ENCODE measurements around the gene CAMSAP3.

The CAMSAP3 gene

GRCh38 chr19:7611541-7612279, 16.0 kb downstream of the CAMSAP3 start:
- no peak for DNase-seq (ENCODE audit: low read depth in 2 of 3, low spot score in 1 of 3)

DNA sequence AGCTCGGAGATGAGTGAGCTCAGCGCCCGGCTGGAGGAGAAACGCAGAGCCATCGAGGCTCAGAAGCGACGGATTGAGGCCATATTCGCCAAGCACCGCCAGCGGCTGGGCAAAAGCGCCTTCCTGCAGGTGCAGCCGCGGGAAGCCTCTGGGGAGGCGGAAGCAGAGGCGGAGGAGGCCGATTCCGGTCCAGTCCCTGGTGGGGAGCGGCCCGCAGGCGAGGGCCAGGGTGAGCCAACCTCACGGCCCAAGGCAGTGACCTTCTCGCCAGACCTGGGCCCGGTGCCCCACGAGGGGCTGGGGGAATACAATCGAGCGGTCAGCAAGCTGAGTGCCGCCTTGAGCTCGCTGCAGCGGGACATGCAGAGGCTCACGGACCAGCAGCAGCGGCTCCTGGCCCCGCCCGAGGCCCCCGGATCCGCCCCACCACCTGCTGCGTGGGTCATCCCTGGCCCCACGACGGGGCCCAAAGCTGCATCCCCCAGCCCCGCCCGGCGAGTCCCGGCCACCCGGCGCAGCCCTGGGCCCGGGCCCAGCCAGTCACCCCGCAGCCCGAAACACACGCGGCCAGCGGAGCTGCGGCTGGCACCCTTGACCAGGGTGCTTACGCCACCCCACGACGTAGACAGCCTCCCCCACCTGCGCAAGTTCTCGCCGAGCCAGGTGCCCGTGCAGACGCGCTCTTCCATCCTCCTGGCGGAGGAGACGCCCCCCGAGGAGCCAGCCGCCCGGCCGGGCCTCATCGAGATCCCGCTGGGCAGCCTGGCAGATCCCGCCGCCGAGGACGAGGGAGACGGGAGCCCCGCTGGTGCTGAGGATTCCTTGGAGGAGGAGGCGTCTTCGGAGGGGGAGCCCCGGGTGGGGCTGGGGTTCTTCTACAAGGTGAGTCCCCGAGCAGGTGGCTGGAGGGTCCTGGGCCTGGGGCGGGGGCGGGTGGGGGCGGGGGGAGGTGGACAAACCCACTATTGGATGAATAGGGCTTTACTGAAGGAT, 16.9 kb downstream of the CAMSAP3 start:
- no peak for DNase-seq (ENCODE audit: low read depth in 2 of 3, low spot score in 1 of 3)

DNA sequence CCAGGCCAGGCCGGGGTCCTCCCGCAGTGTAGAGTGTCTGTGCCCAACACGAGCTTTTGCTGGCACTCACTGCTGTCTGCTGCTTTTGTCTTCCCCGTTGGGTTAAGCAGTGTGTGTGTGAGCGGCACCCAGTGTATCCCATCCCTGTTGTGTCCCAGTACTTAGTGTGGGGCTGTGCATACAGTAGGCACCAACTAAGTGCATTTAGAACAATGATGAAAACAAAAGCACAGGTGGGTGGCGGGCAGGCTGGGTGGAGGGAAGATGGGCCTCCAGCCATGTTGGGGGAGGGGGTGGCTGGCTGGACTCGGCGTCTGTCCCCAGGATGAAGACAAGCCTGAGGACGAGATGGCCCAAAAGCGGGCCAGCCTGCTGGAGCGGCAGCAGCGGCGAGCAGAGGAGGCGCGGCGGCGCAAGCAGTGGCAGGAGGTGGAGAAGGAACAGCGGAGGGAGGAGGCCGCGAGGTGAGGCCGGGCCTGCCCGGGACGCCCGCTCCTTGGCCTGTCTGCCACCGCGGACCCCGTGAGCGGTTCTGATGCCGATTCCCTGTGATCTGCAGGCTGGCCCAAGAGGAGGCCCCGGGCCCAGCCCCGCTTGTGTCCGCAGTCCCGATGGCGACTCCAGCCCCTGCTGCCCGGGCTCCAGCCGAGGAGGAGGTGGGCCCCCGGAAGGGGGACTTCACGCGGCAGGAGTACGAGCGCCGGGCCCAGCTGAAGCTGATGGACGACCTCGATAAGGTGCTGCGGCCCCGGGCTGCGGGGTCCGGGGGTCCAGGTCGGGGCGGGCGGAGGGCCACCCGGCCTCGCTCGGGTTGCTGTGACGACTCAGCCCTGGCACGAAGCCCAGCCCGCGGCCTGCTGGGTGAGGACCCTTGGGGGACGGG, 19.4 kb downstream of the CAMSAP3 start:
- DNase-seq (ENCODE audit: low read depth in 2 of 3, low spot score in 1 of 3): no peak

GRCh38 chr19:7617172-7617571, 21.5 kb downstream of the CAMSAP3 start:
- no peak for DNase-seq (ENCODE audit: low read depth in 2 of 3, low spot score in 1 of 3)

GRCh38 chr19:7617735-7618134, 22.1 kb downstream of the CAMSAP3 start:
- DNase-seq (ENCODE audit: low read depth in 2 of 3, low spot score in 1 of 3): no peak

- DNase-seq (ENCODE audit: low read depth in 2 of 3, low spot score in 1 of 3): no peak
Observed at GRCh38 chr19:7618348-7618747, 22.7 kb downstream of the CAMSAP3 start.

DNA sequence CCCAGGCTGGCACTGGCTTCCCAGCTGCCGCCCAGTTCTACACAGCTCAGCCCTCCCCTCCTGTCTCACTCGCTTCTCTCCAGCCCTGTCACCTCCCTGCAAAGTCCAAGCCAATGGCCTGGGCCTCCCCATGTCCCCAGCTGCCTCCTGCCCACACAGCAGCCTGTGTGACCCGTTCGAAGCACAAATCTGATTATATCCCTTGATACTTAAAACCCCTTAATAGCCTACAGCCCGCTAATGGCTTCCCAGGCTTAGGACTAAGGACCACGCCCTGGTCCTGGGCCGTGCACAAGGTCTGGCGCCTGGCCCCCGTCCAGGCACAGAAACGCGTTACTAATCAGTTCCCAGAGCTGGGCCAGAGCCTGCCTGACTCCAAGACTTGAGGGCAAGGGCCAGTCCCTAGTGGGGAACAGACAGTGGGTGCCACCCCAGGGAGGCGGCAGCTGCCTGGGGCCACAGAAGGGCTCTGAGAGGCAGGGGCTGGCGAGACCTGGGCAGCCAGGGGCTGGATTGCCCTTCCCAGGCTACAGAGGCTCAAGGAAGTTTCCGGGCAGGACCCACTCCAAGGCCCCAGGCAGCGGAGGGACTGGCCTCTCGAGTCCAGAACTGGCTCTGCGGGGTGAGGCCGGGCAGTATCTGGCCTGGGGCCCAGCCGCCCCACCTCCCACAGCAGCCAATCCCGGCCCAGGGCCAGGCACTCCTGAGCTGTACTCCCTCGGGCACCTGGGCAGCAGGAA, 23.3 kb downstream of the CAMSAP3 start:
- no peak for DNase-seq (ENCODE audit: low read depth in 2 of 3, low spot score in 1 of 3)

GRCh38 chr19:7619671-7620441, 24.2 kb downstream of the CAMSAP3 start:
- DNase-seq (ENCODE audit: low read depth in 2 of 3, low spot score in 1 of 3): no peak

GRCh38 chr19:7620442-7621412, 25.1 kb downstream of the CAMSAP3 start:
- DNase-seq (ENCODE audit: low read depth in 2 of 3, low spot score in 1 of 3): no peak

DNA sequence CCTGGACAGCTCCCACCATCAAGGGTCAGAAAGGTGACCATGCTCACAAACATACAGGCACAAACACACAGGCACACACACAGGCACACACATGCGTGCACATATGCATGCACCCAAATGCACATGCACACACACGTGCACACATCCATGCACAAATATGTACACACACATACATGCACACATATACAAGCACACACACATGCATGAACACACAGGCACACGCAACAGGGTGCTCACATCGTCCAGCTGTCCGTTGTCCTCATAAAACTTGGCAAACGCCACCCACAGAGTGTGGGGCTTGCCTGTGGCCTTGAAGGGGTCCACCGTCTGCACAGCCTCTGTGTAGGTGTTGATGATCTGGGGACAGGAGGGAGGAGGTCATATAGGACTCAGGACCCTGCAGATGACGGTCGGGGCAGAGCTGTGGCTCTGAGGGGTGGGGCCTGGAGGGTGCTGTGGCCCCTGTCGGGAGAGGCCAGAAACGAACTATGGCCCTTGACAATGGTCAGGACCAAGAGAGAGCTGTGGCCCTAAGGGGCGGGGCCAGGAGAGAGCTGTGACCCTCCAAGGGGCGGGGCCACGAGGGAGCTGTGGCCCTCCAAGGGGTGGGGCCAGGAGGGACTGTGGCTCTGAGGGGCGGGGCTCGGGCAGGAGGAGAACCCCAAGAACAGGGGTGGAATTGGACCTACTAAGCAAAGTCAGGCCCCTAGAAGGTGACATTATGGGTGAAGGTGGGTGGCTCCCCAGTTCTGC, 27.4 kb downstream of the CAMSAP3 start:
- no peak for DNase-seq (ENCODE audit: low read depth in 2 of 3, low spot score in 1 of 3)

DNA sequence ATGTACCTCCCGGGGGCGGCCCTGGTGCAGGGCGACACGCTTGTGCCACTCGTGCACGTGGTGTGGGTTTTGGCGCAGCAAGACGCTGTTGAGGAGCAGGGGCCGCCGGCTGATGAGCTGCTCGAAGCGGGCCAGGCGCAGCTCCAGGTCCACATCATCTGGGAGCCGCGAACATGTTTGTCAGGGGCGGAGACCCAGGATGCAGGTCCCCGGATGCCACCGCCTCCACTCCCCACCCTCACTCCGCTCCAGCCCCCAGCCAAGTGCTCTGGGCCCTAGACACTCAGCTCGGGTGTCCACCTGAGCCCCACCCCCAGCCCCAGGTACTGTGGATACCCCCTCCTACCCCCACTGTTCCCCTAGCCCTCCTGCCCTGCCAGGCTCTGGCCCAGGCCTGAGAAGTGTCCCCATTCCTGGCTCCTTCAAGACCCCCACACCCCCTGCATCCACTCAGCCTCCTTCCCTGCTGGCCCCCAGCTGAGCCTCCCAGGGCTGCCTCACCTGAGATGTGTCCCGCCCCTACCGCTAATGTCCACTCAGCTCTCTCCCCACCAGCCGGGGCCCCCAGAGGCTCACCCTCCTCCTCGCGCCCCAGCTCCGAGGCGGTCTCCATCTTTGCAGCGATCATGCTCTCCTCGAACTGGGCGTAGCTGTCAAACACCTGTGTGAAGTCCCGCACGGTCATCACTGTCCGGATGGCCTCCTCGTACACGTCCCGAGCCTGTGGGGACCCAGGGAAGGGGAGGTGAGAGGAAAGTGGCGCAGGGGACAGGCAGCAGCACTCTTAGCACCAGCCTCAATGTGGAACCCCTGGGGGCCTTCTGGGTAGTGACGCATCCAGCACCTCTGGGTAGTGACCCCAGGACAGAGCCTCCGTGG, 28.3 kb downstream of the CAMSAP3 start:
- DNase-seq (ENCODE audit: low read depth in 2 of 3, low spot score in 1 of 3): no peak

- DNase-seq (ENCODE audit: low read depth in 2 of 3, low spot score in 1 of 3): no peak
Observed at GRCh38 chr19:7624810-7625209, 29.1 kb downstream of the CAMSAP3 start.

DNA sequence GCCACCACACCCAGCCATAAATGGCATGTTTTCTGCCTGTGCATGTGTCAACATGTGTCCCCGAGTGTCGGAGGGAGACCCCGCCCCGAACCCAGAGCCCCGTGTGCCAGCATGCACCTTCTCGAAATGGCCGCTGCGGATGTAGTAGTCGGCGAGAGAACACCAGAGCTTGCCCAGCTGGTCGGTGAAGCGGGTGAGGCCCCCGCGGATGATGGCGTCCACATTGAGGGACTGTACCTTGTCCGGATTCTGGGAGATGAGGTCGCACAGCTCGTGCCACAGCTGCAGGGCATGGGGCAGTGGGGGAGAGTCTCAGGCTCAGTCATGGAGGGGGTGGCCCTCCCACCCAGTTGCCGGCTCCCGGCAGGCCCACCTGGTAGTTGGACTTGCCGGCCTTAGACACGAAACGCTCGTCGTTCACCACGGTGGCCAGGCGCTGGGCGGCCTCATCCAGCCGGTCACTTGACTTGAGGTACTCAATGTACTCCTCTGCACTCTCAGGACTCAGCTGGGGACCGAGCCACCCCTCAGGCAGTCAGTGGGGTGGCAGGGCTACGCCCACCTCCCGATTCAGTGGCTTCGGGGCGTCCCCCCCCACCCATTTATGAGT, 30.2 kb downstream of the CAMSAP3 start:
- no peak for DNase-seq (ENCODE audit: low read depth in 2 of 3, low spot score in 1 of 3)

- DNase-seq (ENCODE audit: low read depth in 2 of 3, low spot score in 1 of 3): no peak
Observed at GRCh38 chr19:7627166-7627565, 31.5 kb downstream of the CAMSAP3 start.

GRCh38 chr19:7628589-7629311, 33.1 kb downstream of the CAMSAP3 start:
- no peak for DNase-seq (ENCODE audit: low read depth in 2 of 3, low spot score in 1 of 3)
